ENCODE results near the gene HS6ST3. TPM values are rescaled to one million over a fixed set of nuclear protein-coding genes. Genes with fewer than 3 reads are reported as not detected.

The HS6ST3 gene
- total RNA-seq, 4 donors from 2014 or later, result 0.04 to 0.59 (median 0.57) TPM; not detected in 1

DNA sequence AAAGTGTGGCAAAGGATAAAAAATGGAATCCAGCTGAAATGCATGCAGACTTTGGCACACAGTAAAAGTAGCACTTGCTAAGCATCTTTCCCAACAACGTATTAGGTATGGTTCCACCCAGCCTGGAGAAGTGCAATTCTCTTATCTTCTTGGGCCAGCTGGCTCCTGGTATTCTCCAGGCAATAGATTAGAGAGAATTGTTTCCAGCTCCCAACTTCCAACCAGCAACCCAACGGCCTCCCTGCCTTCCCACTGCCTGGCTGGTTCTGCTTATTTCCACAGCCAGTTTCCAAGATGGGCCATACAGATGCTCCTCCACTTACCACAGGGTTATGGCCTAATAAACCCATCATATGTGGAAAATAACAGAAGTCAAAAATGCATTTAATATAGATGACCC, 771.0 kb downstream of the HS6ST3 start:
- DNase-seq, result no peak
- TF ChIP-seq POLR2A (IDR thresholded peaks at IDR 0.05), result no peak
- TF ChIP-seq, protein P1, sequence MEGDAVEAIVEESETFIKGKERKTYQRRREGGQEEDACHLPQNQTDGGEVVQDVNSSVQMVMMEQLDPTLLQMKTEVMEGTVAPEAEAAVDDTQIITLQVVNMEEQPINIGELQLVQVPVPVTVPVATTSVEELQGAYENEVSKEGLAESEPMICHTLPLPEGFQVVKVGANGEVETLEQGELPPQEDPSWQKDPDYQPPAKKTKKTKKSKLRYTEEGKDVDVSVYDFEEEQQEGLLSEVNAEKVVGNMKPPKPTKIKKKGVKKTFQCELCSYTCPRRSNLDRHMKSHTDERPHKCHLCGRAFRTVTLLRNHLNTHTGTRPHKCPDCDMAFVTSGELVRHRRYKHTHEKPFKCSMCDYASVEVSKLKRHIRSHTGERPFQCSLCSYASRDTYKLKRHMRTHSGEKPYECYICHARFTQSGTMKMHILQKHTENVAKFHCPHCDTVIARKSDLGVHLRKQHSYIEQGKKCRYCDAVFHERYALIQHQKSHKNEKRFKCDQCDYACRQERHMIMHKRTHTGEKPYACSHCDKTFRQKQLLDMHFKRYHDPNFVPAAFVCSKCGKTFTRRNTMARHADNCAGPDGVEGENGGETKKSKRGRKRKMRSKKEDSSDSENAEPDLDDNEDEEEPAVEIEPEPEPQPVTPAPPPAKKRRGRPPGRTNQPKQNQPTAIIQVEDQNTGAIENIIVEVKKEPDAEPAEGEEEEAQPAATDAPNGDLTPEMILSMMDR (IDR thresholded peaks at IDR 0.05), result no peak
- H3K27ac ChIP-seq, result no peak overlapping the region
- H3K9me3 ChIP-seq, result peaks cover 0 to 4% (median 0%) of the 10 kb centered on the region in 3 donors
- H3K36me3 ChIP-seq, result no peaks in the 10 kb centered on the region
- WGBS, 2 donors, result 21 to 51% methylated on average over 2 of the region's 2 CpGs
- H3K4me1 ChIP-seq, result no peaks in the 10 kb centered on the region
- no peaks in the 10 kb centered on the region for H3K27me3 ChIP-seq
- intact Hi-C loops (cut with DNase I), result no loop called here
- H3K4me3 ChIP-seq, result no peak overlapping the region

DNA sequence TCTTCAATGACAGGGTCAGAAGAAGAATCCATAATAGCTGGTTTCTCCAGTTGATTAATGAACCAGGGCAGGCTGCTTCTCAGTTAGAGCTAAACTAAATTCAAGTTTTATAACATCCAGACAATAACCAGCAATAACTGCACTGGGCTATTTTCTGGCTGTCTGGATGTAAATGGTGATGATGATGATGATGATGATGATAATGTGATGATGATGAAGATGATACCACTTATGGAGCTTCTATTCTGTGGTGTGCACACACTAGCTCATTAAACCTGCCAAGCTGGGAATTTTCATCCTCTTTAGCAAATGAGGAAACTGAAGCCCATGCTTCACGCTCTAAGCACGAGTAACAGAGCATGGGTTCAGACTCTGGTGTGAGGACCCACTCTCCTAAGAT, 772.2 kb downstream of the HS6ST3 start:
- H3K4me3 ChIP-seq, result no peak overlapping the region
- 66 to 76% methylated on average over 2 of the region's 2 CpGs for WGBS, 2 donors
- TF ChIP-seq POLR2A (IDR thresholded peaks at IDR 0.05), result no peak
- TF ChIP-seq, protein P1 (IDR thresholded peaks at IDR 0.05), result no peak
- no peak for DNase-seq
- H3K27ac ChIP-seq, result no peak overlapping the region
- intact Hi-C loops (cut with DNase I), result no loop called here
- H3K4me1 ChIP-seq, result no peaks in the 10 kb centered on the region
- no peaks in the 10 kb centered on the region for H3K36me3 ChIP-seq
- H3K9me3 ChIP-seq, result peaks cover 0 to 4% (median 0%) of the 10 kb centered on the region in 3 donors
- no peaks in the 10 kb centered on the region for H3K27me3 ChIP-seq

DNA sequence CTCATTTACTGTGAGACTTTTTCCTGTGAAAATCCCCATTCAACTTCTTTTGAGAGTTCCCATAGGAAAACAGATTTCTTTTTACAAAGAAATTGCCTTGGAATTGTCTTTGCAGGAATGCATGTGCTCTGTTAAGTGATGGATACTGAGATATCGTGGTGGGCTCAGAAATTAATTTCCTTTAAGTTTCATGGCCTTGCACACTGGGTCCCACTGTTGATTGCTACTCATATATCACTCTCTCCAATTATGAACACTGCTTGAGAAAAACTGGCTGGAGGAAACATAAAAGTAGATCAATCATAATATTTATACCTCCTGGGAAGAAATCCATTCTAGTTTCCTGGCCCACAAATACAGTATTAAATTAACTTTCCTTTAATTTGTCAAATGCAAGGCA, 773.1 kb downstream of the HS6ST3 start:
- Histone ChIP-seq H3K36me3 (no peaks in the 10 kb centered on the region), H3K4me1 (no peaks in the 10 kb centered on the region), H3K4me3 (no peak overlapping the region), H3K9me3 (peaks cover 0 to 4% (median 0%) of the 10 kb centered on the region in 3 donors), H3K27ac (no peak overlapping the region), H3K27me3 (no peaks in the 10 kb centered on the region)
- 21 to 35% methylated on average over 1 of the region's 1 CpG for WGBS, 2 donors
- TF ChIP-seq, protein P1 (IDR thresholded peaks at IDR 0.05), result no peak
- TF ChIP-seq POLR2A (IDR thresholded peaks at IDR 0.05), result no peak
- intact Hi-C loops (cut with DNase I), result no loop called here
- DNase-seq, result no peak

DNA sequence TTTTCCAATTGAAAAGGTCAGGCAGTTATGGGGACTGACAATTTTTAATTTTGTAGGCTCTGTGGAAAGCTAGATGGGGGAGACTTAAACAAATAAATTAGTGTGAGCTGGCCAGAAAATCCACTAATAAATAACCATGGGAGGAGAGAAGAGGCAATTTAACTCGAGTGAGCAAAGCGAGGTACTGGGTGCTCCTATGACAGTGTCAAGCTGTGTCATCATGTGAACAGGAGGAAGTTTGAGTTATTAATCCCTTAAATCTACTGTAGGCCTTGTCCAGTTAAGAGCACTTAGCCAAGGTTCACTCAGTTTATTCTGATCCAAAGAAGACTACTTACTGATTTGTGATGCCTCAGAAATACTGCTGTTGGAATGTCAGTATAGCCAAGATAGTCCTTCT, 781.6 kb downstream of the HS6ST3 start:
- no peak overlapping the region for H3K4me3 ChIP-seq
- 39 to 56% methylated on average over 2 of the region's 2 CpGs for WGBS, 2 donors
- TF ChIP-seq, protein P1 (IDR thresholded peaks at IDR 0.05), result no peak
- no peak for TF ChIP-seq POLR2A (IDR thresholded peaks at IDR 0.05)
- no peak for DNase-seq
- no peaks in the 10 kb centered on the region for H3K36me3 ChIP-seq
- no peaks in the 10 kb centered on the region for H3K9me3 ChIP-seq
- intact Hi-C loops (cut with DNase I), result no loop called here
- no peak overlapping the region for H3K27ac ChIP-seq
- H3K27me3 ChIP-seq, result no peaks in the 10 kb centered on the region
- H3K4me1 ChIP-seq, result no peaks in the 10 kb centered on the region

DNA sequence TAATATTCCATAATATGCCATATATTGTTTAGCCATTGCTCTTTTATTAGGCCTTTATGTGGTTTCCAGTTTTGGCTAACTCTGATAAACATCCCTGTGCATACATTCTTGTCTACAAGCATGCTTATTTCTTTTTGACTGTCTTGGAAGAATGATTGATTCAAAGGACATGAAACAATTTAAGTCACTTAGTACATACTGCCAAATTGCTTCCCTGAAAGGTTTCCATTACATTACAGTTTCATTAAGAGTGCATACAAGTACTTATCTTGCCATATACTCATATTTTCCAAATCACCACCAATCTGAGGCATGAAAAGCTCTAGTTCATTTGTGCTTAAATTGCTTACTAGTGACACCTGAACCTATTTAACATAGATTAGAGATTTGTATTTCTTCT, 790.5 kb downstream of the HS6ST3 start:
- H3K9me3 ChIP-seq, result no peaks in the 10 kb centered on the region
- no peak for DNase-seq
- H3K27me3 ChIP-seq, result no peaks in the 10 kb centered on the region
- H3K36me3 ChIP-seq, result no peaks in the 10 kb centered on the region
- no peaks in the 10 kb centered on the region for H3K4me1 ChIP-seq
- no peak for TF ChIP-seq POLR2A (IDR thresholded peaks at IDR 0.05)
- TF ChIP-seq, protein P1 (IDR thresholded peaks at IDR 0.05), result no peak
- H3K27ac ChIP-seq, result no peak overlapping the region
- intact Hi-C loops (cut with DNase I), result no loop called here
- H3K4me3 ChIP-seq, result no peak overlapping the region

Other genes starting within 250 kb of the HS6ST3 start
- gene UGGT2, start 36.7 kb upstream of the HS6ST3 start, total RNA-seq, result 10 to 100 TPM in 2 of 4 donors, 1 to 10 TPM in 2; 7.7 to 35.3 (median 11.1) TPM